GM23248 (cell line): ENCODE measurements around the gene CFAP92. TPM values are rescaled to one million over a fixed set of nuclear protein-coding genes. Genes with fewer than 3 reads are reported as not detected.

Experiments
- DNase-seq: peaks from one replicate; pipeline ENCODE4 v3.0.0-alpha.2; 2015
- H2AFZ ChIP-seq: fragments of 200-600 bp; sonication (generic); 2 replicates; pipeline ENCODE4 v1.6.1; 2016; ENCODE audit warnings: antibody characterized with exemption
- H3F3A ChIP-seq: fragments of 200-600 bp; sonication (generic); 2 replicates; pipeline ENCODE4 v1.6.1; 2016; ENCODE audit warnings: mild to moderate bottlenecking, antibody characterized with exemption, mixed run types; ENCODE audit not compliant: insufficient read depth
- H3K27ac ChIP-seq: fragments of 200-600 bp; sonication (generic); 2 replicates; pipeline ENCODE4 v1.5.1; 2016; ENCODE audit warnings: mild to moderate bottlenecking
- H3K27me3 ChIP-seq: fragments of 200-600 bp; sonication (generic); replicated peaks from 2 replicates; pipeline ENCODE4 v1.6.1; 2016; ENCODE audit warnings: mild to moderate bottlenecking; ENCODE audit not compliant: insufficient read depth
- H3K36me3 ChIP-seq: fragments of 200-600 bp; sonication (generic); 2 replicates; pipeline ENCODE4 v1.6.1; 2016; ENCODE audit warnings: low read depth, mild to moderate bottlenecking
- H3K4me1 ChIP-seq: fragments of 200-600 bp; sonication (generic); 2 replicates; pipeline ENCODE4 v1.6.1; 2016; ENCODE audit warnings: mild to moderate bottlenecking; ENCODE audit not compliant: insufficient read depth
- H3K4me2 ChIP-seq: fragments of 200-600 bp; sonication (generic); one replicate; pipeline ENCODE4 v1.6.1; 2016; ENCODE audit warnings: mild to moderate bottlenecking; ENCODE audit not compliant: unreplicated experiment
- H3K4me3 ChIP-seq: fragments of 200-600 bp; sonication (generic); 2 replicates; pipeline ENCODE4 v1.5.1; 2016; ENCODE audit warnings: mild to moderate bottlenecking
- H3K79me2 ChIP-seq: fragments of 200-600 bp; sonication (generic); 2 replicates; pipeline ENCODE4 v1.6.1; 2016; ENCODE audit warnings: mild to moderate bottlenecking; ENCODE audit not compliant: insufficient read depth
- H3K9ac ChIP-seq: fragments of 200-600 bp; sonication (generic); 2 replicates; pipeline ENCODE4 v1.6.1; 2016; ENCODE audit warnings: mild to moderate bottlenecking
- H3K9me2 ChIP-seq: fragments of 200-600 bp; sonication (generic); 2 replicates; pipeline ENCODE4 v1.6.1; 2016; ENCODE audit warnings: mixed run types, mild to moderate bottlenecking, moderate library complexity; ENCODE audit not compliant: insufficient read depth
- H3K9me3 ChIP-seq: fragments of 200-600 bp; sonication (generic); one replicate; pipeline ENCODE4 v1.6.1; 2017; ENCODE audit warnings: low read depth
- H4K20me1 ChIP-seq: fragments of 200-600 bp; sonication (generic); 2 replicates; pipeline ENCODE4 v1.6.0; 2016; ENCODE audit not compliant: insufficient read depth
- EZH2 ChIP-seq: fragments of 200-600 bp; sonication (generic); IDR thresholded peaks from 2 replicates; pipeline ENCODE4 v1.6.1; 2018; ENCODE audit warnings: antibody characterized with exemption, mild to moderate bottlenecking; ENCODE audit not compliant: insufficient read depth, poor library complexity, severe bottlenecking
- EZH2phosphoT487 ChIP-seq: fragments of 200-600 bp; sonication (generic); IDR thresholded peaks from 2 replicates; pipeline ENCODE4 v1.6.1; 2018; ENCODE audit warnings: antibody characterized with exemption, moderate library complexity, mild to moderate bottlenecking, low read depth; ENCODE audit not compliant: insufficient read depth
- WGBS, 2 experiments: methylation state at CpG; one replicate each; pipeline ENCODE4 v1.1.6; 2015 to 2017; ENCODE audit warnings: low lambda C conversion rate in 2 of 2, low coverage in 1 of 2; ENCODE audit errors: missing lambda C conversion rate in 2 of 2; 5-methylcytosine and 5-hydroxymethylcytosine counted together
- in situ Hi-C: fragments of 300-500 bp; cut with MboI; formaldehyde crosslinking; loops from 2 replicates; pipeline ENCODE4 v1.15.0; 2020
- polyA plus RNA-seq: library from polyadenylated mRNA; unstranded; fragments of >200 nt; fragmentation: Nextera tagmentation; extraction: Ambion mirVana; gene quantifications from 2 replicates; pipeline ENCODE4 v1.2.1, GENCODE V29; 2016
- total RNA-seq: library from RNA; depleted of rRNA; stranded (reverse); fragments of >200 nt; shearing (Covaris generic); gene quantifications from 2 replicates; pipeline ENCODE4 v1.2.3, GENCODE V29; 2014

Gene CFAP92
- total and polyA plus RNA-seq, 2 experiments from 2014 or later = not detected

DNA sequence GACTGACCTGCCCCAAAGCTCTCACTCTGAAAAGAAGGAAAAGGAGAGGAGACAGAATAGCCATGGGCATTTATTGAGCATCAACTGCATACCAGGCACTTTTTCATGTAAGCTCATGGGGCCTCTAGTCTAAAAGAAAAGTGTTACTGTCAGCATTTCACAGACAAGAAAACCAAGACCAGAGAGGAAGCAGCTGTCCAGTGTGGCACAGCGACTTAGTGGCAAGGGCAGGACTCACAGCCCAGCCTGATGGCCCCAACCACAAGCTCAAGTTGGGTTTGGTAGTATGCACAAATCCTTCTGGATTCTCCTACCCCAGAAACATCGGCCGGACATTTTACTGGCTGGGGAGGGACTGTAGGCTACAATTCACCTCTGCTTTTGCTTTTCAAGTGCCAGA lies 13.0 kb upstream of the CFAP92 start:
- no peak overlapping the region for H2AFZ ChIP-seq
- no peaks in the 10 kb centered on the region for H3K9me3 ChIP-seq
- DNase-seq = no peak
- in situ Hi-C loops = no loop called here
- H3K4me3 ChIP-seq = no peak overlapping the region
- H3K9ac ChIP-seq = no peak overlapping the region
- no peaks in the 10 kb centered on the region for H3K4me1 ChIP-seq
- no peak overlapping the region for H3K4me2 ChIP-seq
- no peaks in the 10 kb centered on the region for H3K9me2 ChIP-seq
- H3F3A ChIP-seq = no peaks in the 10 kb centered on the region
- no peaks in the 10 kb centered on the region for H3K79me2 ChIP-seq
- 64 to 75% methylated on average over 3 of the region's 3 CpGs for WGBS, 2 experiments
- no peaks in the 10 kb centered on the region for H3K36me3 ChIP-seq
- H4K20me1 ChIP-seq = no peaks in the 10 kb centered on the region
- H3K27ac ChIP-seq = no peak overlapping the region
- no peak for TF ChIP-seq EZH2phosphoT487
- TF ChIP-seq EZH2 = no peak
- H3K27me3 ChIP-seq = peaks cover 44% of the 10 kb centered on the region

DNA sequence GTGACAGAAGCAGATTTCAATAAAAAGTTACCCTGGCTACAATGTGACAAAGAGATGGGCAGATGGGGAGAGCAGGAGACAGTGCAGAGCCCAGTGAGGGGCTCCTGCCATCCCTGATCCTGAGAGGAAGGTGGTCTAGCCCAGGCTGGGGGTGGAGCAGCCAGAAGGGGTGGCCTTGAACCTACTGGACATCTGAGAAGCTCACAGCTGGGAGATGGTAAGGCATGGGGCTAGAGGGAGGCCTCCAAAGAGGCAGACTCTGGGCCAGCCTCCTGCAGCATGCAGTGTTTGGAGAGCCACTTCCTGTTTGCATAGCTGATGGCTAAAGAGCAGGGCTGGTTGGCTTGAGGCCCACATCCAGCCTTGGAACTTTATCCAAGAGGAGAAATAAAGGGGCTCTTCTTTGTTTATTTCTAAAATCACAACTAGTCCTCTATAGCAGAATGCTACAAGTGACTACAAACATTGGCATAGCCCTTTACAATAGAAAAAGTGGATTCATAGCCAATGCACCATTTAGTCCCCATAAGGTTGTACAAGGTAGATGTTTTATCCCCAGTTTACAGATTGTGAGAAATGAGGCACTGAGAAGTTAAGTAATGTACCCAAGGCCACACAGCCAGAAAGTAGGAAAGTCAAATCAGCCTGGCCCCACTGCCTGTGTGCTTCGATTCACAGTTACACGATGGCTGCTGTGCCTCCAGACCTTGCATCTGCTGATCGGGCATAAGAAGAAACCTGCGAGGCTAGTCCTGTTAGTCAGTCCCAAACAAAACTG lies 11.8 kb upstream of the CFAP92 start:
- Histone ChIP-seq H3K4me3 (no peak overlapping the region), H3K27ac (no peak overlapping the region)

GRCh38 chr3:129004639-129005295 lies 10.9 kb upstream of the CFAP92 start:
- no peaks in the 10 kb centered on the region for H3K9me2 ChIP-seq
- no peak overlapping the region for H3K4me2 ChIP-seq
- DNase-seq = no peak
- 53 to 60% methylated on average over 6 of the region's 6 CpGs for WGBS, 2 experiments
- H3K27ac ChIP-seq = no peak overlapping the region
- in situ Hi-C loops = no loop called here
- no peaks in the 10 kb centered on the region for H3K79me2 ChIP-seq
- H3K4me1 ChIP-seq = no peaks in the 10 kb centered on the region
- H3K36me3 ChIP-seq = no peaks in the 10 kb centered on the region
- no peak for TF ChIP-seq EZH2
- TF ChIP-seq EZH2phosphoT487 = no peak
- H3F3A ChIP-seq = peaks cover 3% of the 10 kb centered on the region; the same call in 1 of the 2 replicates
- H3K27me3 ChIP-seq = peaks cover 61% of the 10 kb centered on the region
- H3K9ac ChIP-seq = no peak overlapping the region
- H3K9me3 ChIP-seq = no peaks in the 10 kb centered on the region
- H2AFZ ChIP-seq = no peak overlapping the region
- no peaks in the 10 kb centered on the region for H4K20me1 ChIP-seq
- H3K4me3 ChIP-seq = no peak overlapping the region

More for the DNA sequence above, 11.8 kb upstream of the CFAP92 start:
- Histone ChIP-seq H3K4me1 (no peaks in the 10 kb centered on the region), H3K9ac (no peak overlapping the region), H3K4me2 (no peak overlapping the region), H2AFZ (no peak overlapping the region), H3K27me3 (peaks cover 55% of the 10 kb centered on the region), H3K9me3 (no peaks in the 10 kb centered on the region), H4K20me1 (no peaks in the 10 kb centered on the region), H3K36me3 (no peaks in the 10 kb centered on the region), H3F3A (no peaks in the 10 kb centered on the region), H3K79me2 (no peaks in the 10 kb centered on the region), H3K9me2 (no peaks in the 10 kb centered on the region)
- WGBS, 2 experiments = 85 to 94% methylated on average over 4 of the region's 4 CpGs
- peak; percentile 25 for DNase-seq
- in situ Hi-C loops = no loop called here
- TF ChIP-seq EZH2 (no peak), EZH2phosphoT487 (no peak)

DNA sequence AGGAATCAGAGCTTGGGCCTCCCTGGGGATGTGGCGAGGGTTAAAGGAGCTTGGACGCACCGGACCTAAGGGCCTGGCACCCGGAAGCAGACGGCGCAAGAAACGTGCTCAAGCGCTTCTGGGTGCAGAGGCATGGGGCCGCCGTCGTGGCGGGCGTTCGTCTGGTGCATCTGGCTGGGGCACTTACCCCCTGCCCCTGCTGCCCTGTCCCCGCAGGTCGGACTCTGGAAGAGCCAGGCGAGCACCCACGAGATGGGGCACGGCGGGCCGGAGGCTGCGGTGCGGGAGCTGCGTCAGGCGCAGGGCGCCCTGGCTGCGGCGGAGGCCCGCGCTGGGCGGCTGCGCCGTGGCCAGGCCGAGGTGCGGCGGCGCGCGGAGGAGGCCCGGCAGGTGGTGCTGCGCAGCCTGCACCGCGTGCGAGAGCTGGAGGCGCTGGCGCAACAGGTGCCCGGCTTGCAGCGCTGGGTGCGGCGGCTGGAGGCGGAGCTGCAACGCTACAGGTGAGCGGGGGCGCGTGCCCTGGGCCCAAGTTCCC lies 9.8 kb upstream of the CFAP92 start:
- no peak overlapping the region for H3K4me2 ChIP-seq
- H3K4me3 ChIP-seq = no peak overlapping the region
- in situ Hi-C loops = no loop called here
- DNase-seq = no peak
- no peak overlapping the region for H3K27ac ChIP-seq
- H3K9me2 ChIP-seq = no peaks in the 10 kb centered on the region
- no peaks in the 10 kb centered on the region for H3K79me2 ChIP-seq
- no peaks in the 10 kb centered on the region for H3K4me1 ChIP-seq
- peaks cover 3% of the 10 kb centered on the region; the same call in 1 of the 2 replicates for H3F3A ChIP-seq
- H3K9me3 ChIP-seq = no peaks in the 10 kb centered on the region
- no peaks in the 10 kb centered on the region for H4K20me1 ChIP-seq
- 6 to 9% methylated on average over 42 to 44 of the region's 55 CpGs for WGBS, 2 experiments
- H3K36me3 ChIP-seq = no peaks in the 10 kb centered on the region
- peaks cover 63% of the 10 kb centered on the region for H3K27me3 ChIP-seq
- H2AFZ ChIP-seq = no peak overlapping the region
- H3K9ac ChIP-seq = no peak overlapping the region
- TF ChIP-seq EZH2phosphoT487 (no peak), EZH2 (no peak)
